ENCODE measurements around the gene PDCD2L.

DNA sequence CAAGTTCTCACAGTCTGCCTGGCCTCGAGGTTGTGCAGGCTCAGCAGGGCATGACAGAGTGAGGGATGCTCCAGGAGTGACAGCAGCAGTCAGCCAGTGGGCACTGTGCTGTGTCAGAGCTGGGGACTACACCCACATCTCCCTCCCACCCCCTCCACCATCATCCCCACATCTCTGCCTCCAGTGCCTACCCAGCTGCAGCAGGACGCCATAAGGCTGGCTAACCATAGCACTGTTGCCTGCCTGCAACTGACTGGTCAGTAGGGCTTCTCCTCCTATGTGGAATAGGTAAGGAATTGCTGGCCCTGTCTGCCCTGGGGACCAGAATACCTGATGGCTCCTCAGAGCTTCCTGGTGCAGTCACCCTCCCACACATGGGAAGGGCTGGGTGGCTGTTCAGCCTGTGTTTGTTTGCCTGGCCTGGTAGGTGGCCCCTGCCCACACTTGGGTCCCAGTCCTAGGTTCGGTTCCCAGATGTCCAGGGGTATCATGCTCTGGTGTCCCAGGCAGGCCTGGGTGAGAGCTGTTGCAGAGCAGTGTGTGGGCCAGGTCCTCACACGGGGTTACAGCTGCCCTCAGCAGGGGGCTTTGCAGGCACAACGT lies 23.5 kb upstream of the PDCD2L start:
- TF ChIP-seq EP300 (IDR thresholded peaks at IDR 0.05) (no peak), POLR2AphosphoS5 (IDR thresholded peaks at IDR 0.05) (no peak), POLR2A (IDR thresholded peaks at IDR 0.05) (no peak)
- TF ChIP-seq, protein P1, sequence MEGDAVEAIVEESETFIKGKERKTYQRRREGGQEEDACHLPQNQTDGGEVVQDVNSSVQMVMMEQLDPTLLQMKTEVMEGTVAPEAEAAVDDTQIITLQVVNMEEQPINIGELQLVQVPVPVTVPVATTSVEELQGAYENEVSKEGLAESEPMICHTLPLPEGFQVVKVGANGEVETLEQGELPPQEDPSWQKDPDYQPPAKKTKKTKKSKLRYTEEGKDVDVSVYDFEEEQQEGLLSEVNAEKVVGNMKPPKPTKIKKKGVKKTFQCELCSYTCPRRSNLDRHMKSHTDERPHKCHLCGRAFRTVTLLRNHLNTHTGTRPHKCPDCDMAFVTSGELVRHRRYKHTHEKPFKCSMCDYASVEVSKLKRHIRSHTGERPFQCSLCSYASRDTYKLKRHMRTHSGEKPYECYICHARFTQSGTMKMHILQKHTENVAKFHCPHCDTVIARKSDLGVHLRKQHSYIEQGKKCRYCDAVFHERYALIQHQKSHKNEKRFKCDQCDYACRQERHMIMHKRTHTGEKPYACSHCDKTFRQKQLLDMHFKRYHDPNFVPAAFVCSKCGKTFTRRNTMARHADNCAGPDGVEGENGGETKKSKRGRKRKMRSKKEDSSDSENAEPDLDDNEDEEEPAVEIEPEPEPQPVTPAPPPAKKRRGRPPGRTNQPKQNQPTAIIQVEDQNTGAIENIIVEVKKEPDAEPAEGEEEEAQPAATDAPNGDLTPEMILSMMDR (IDR thresholded peaks at IDR 0.05), result no peak
